Endothelial cell (in vitro differentiated cells): Measurements from ENCODE around the gene FEZ2. TPM values are rescaled to one million over a fixed set of nuclear protein-coding genes. Genes with fewer than 3 reads are reported as not detected.

Experiments used
- DNase-seq: peaks from one replicate; pipeline ENCODE4 v3.0.0; 2021; ENCODE audit warnings: low spot score
- H3K27ac Mint-ChIP-seq: one replicate; pipeline ENCODE4 v1.8.0; 2021; ENCODE audit warnings: mixed read lengths, inconsistent platforms; ENCODE audit not compliant: unreplicated experiment
- H3K27me3 Mint-ChIP-seq: one replicate; pipeline ENCODE4 v1.8.0; 2021; ENCODE audit warnings: mild to moderate bottlenecking, moderate library complexity, mixed read lengths, inconsistent platforms; ENCODE audit not compliant: unreplicated experiment
- H3K36me3 Mint-ChIP-seq: one replicate; pipeline ENCODE4 v1.8.0; 2021; ENCODE audit warnings: mild to moderate bottlenecking, low read depth, mixed read lengths, inconsistent platforms; ENCODE audit not compliant: unreplicated experiment
- H3K4me1 Mint-ChIP-seq: one replicate; pipeline ENCODE4 v1.8.0; 2021; ENCODE audit warnings: mild to moderate bottlenecking, mixed read lengths, inconsistent platforms; ENCODE audit not compliant: unreplicated experiment
- H3K4me3 Mint-ChIP-seq: one replicate; pipeline ENCODE4 v1.8.0; 2021; ENCODE audit warnings: mild to moderate bottlenecking, mixed read lengths, inconsistent platforms; ENCODE audit not compliant: unreplicated experiment
- H3K9me3 Mint-ChIP-seq: one replicate; pipeline ENCODE4 v1.8.0; 2021; ENCODE audit warnings: mixed read lengths, inconsistent platforms; ENCODE audit not compliant: unreplicated experiment
- total RNA-seq: library from RNA; stranded (reverse); fragmentation: NEBNext Ultra II Directional; extraction: Animal tissue kit (Norgen Biotek cat#: 25700); gene quantifications from one replicate; pipeline ENCODE4 v1.2.1, GENCODE V29; 2021; ENCODE audit not compliant: unreplicated experiment
- TF ChIP-seq, protein P1 (sequence below): fragments of 200-600 bp; sonication (generic); IDR thresholded peaks from one replicate; pipeline ENCODE4 v1.5.0; 2021; ENCODE audit warnings: antibody characterized with exemption; ENCODE audit not compliant: unreplicated experiment

FEZ2 gene
- total RNA-seq, 1 donor from 2014 or later, result 40.8 TPM

- H3K9me3 Mint-ChIP-seq, result no peaks in the 10 kb centered on the region
- no peak for DNase-seq
- H3K27ac Mint-ChIP-seq, result no peak overlapping the region
- H3K36me3 Mint-ChIP-seq, result peaks cover 25% of the 10 kb centered on the region
- H3K4me3 Mint-ChIP-seq, result no peak overlapping the region
- H3K27me3 Mint-ChIP-seq, result peaks cover 11% of the 10 kb centered on the region
- peaks cover 17% of the 10 kb centered on the region for H3K4me1 Mint-ChIP-seq
- TF ChIP-seq, protein P1, sequence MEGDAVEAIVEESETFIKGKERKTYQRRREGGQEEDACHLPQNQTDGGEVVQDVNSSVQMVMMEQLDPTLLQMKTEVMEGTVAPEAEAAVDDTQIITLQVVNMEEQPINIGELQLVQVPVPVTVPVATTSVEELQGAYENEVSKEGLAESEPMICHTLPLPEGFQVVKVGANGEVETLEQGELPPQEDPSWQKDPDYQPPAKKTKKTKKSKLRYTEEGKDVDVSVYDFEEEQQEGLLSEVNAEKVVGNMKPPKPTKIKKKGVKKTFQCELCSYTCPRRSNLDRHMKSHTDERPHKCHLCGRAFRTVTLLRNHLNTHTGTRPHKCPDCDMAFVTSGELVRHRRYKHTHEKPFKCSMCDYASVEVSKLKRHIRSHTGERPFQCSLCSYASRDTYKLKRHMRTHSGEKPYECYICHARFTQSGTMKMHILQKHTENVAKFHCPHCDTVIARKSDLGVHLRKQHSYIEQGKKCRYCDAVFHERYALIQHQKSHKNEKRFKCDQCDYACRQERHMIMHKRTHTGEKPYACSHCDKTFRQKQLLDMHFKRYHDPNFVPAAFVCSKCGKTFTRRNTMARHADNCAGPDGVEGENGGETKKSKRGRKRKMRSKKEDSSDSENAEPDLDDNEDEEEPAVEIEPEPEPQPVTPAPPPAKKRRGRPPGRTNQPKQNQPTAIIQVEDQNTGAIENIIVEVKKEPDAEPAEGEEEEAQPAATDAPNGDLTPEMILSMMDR, result no peak
These were observed 43.4 kb downstream of the FEZ2 start for GRCh38 chr2:36554531-36554930.

- H3K4me3 Mint-ChIP-seq, result no peak overlapping the region
- no peak for DNase-seq
- H3K27ac Mint-ChIP-seq, result peak overlapping the region; percentile 71
- TF ChIP-seq, protein P1, result no peak
- H3K9me3 Mint-ChIP-seq, result no peaks in the 10 kb centered on the region
- peaks cover 20% of the 10 kb centered on the region for H3K4me1 Mint-ChIP-seq
- H3K27me3 Mint-ChIP-seq, result peaks cover 12% of the 10 kb centered on the region
- H3K36me3 Mint-ChIP-seq, result peaks cover 29% of the 10 kb centered on the region
These were observed 44.3 kb downstream of the FEZ2 start for GRCh38 chr2:36553683-36554082.

- peaks cover 10% of the 10 kb centered on the region for H3K27me3 Mint-ChIP-seq
- H3K4me1 Mint-ChIP-seq, result peaks cover 29% of the 10 kb centered on the region
- no peak for DNase-seq
- H3K36me3 Mint-ChIP-seq, result peaks cover 59% of the 10 kb centered on the region
- H3K9me3 Mint-ChIP-seq, result no peaks in the 10 kb centered on the region
- peak overlapping the region; percentile 26 for H3K27ac Mint-ChIP-seq
- H3K4me3 Mint-ChIP-seq, result peak overlapping the region; percentile 27
- TF ChIP-seq, protein P1, result no peak
These were observed 48.0 kb downstream of the FEZ2 start for GRCh38 chr2:36550006-36550405.

DNA sequence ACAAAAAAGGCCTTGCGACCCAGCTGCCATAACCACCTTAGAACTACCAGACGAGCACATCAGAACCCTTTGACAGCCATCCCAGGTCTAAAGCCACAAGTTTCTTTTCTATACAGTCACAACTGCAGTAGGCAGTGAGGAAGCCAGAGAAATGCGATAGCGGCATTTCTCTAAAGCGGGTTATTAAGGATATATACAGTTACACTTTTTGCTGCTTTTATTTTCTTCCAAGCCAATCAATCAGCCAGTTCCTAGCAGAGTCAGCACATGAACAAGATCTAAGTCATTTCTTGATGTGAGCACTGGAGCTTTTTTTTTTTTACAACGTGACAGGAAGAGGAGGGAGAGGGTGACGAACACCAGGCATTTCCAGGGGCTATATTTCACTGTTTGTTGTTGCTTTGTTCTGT is 48.8 kb downstream of the FEZ2 start:
- peaks cover 9% of the 10 kb centered on the region for H3K27me3 Mint-ChIP-seq
- H3K36me3 Mint-ChIP-seq, result peaks cover 66% of the 10 kb centered on the region
- peak overlapping the region; percentile 68 for H3K27ac Mint-ChIP-seq
- no peak for DNase-seq
- peaks cover 27% of the 10 kb centered on the region for H3K4me1 Mint-ChIP-seq
- H3K4me3 Mint-ChIP-seq, result peak overlapping the region; percentile 73
- no peaks in the 10 kb centered on the region for H3K9me3 Mint-ChIP-seq
- TF ChIP-seq, protein P1, result no peak

GRCh38 chr2:36547906-36548305 is 50.1 kb downstream of the FEZ2 start:
- DNase-seq, result no peak
- peaks cover 7% of the 10 kb centered on the region for H3K27me3 Mint-ChIP-seq
- TF ChIP-seq, protein P1, result no peak
- peaks cover 21% of the 10 kb centered on the region for H3K4me1 Mint-ChIP-seq
- peak overlapping the region; percentile 45 for H3K4me3 Mint-ChIP-seq
- peaks cover 66% of the 10 kb centered on the region for H3K36me3 Mint-ChIP-seq
- no peaks in the 10 kb centered on the region for H3K9me3 Mint-ChIP-seq
- peak overlapping the region; percentile 17 for H3K27ac Mint-ChIP-seq
